ENCODE data around the gene FN3KRP.

DNA sequence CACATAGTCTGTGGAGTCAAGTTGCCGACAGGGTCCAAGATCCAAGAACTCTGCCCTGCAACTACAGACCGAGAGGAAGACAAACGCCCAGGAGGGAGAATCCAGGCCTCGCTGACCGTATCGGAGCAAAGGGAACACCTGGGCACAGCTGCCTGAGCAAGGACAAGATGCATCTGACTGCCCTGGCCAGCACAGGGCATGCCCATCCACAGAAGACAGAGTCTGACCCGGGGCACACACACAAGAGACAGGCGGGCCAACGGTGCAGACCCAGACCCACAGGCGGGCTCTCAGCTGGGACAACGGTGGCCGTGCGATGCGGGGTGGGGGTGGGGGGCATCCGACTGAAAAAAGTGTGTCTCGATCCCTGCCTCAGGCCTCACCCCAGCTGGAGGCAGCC lies 24.2 kb upstream of the FN3KRP start:
- TF ChIP-seq, protein P1, sequence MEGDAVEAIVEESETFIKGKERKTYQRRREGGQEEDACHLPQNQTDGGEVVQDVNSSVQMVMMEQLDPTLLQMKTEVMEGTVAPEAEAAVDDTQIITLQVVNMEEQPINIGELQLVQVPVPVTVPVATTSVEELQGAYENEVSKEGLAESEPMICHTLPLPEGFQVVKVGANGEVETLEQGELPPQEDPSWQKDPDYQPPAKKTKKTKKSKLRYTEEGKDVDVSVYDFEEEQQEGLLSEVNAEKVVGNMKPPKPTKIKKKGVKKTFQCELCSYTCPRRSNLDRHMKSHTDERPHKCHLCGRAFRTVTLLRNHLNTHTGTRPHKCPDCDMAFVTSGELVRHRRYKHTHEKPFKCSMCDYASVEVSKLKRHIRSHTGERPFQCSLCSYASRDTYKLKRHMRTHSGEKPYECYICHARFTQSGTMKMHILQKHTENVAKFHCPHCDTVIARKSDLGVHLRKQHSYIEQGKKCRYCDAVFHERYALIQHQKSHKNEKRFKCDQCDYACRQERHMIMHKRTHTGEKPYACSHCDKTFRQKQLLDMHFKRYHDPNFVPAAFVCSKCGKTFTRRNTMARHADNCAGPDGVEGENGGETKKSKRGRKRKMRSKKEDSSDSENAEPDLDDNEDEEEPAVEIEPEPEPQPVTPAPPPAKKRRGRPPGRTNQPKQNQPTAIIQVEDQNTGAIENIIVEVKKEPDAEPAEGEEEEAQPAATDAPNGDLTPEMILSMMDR (IDR thresholded peaks at IDR 0.05; ENCODE audit: poor library complexity): no peak
- TF ChIP-seq EZH2phosphoT487 (IDR thresholded peaks at IDR 0.05; ENCODE audit: low read depth, severe bottlenecking, unreplicated experiment): no peak

Data from hepatocyte (in vitro differentiated cells).